Measurements from ENCODE around the gene RUVBL1.
A peak's percentile ranks its signal among the peaks of the same experiment; 100 is the strongest.
"Not testable (repeated sequence)": the region's sequence is repeated elsewhere in the genome, so short reads cannot be mapped to it uniquely, and the experiment has no call there.

The RUVBL1 gene

GRCh38 chr3:128123538-128124368, at the start of gene RUVBL1:
Gene RUVBL1, minus strand, starts transcription at chr3:128123812. Its CDS starts 88 bp downstream, at chr3:128123724.
- DNase-seq = peak; percentile 99

DNA sequence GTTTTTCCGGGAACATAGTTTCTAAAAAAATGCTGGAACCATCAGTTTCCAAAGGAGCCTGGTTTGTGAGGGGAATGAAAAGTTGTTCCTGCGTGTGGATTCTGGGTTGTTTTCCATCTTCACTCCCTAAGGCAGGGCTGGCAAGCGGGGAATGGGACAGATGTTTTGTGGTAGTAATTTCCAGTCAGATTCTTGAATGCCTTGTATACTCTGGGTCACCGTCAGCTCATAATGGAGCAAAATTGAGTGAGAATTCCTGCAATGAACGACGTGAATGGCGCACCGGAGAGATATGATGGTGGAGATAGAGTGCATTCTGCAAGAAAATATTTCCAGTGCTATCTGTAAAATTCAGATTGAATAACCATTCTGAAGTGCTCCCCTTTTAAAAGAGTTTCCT, 49.6 kb upstream of the RUVBL1 start:
- no peak for DNase-seq

DNA sequence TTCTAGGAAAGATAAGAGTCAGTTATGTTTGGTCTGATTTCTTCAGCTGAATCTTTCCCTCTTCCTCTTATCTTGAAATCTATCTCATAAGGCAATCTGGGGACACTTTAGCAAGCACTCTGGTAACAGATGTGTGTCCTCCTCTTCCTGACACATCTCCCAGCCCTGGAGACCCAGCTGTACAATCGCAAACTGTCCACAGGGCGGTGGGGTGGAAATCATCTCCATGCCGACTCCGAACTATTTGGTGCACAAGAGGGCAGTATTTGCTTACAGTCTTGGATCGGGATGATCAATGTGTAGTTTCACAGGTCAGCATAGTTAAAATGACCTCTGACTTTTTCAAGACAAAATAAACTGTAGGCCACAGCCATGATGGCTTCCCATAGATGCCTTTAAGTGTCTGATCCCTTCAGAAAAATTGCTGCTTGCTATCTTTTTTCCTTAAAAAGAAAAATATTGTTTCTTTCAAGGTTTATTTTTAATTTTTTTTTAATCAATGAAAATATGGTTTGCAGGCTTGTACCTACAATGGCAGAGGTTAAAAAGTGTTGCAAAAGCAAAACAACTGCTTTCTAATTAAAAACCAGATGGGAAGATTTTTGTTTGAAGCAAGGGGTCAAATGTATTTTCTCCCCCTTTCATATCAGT, 47.4 kb upstream of the RUVBL1 start:
- DNase-seq = peak; percentile 82

DNA sequence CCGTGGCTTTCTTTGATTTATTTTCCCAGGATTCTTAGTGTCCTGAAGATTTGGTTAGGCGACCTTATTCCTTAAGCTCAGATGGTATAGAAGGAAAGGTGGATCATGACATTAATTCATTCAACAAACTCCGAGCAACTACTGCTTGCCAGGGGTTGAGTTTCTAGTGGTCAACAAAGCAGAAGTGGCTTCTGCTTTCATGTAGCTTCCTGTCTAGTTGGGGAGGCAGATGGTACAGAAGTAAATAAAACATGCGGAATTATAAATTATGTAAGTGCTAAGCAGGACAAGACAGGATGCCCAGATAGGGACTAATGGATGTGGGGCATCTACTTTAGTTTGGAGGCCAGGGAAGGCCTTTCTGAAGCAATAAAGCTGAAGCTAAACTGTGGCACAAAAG, 45.2 kb upstream of the RUVBL1 start:
- DNase-seq = no peak

DNA sequence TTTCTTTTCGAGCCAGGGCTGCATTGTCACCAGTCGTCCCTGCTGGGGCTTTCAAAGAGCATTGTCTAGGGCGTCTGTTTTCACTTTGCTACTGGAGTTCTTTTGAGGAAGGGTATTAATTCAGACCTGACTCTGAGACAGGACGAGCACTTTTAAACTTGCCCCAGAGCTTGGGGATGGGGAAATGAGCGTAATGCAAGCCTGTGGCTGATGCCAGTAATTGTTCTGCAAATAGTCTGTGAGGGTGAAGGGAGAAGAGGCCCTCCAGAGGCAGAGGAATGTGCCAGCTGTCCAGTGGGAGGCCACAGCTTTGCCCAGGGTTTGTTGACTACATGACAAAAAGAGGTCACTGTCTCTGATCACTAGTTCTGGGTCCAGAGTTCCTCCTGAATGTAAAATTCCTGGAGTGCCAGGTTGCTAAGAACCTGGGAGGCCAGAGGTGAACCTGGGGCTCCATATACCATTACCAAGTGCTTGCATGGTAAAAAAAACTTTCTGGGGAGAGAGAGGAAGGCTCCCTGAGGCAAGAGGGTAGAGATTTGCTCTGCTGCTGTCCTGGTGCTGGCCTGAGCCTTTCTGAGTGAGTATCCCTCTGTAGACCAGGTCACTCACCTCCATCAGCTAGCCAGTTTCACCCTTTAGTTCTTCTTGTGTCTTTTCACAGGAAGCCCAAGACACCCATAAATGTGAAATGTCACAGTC, 44.5 kb upstream of the RUVBL1 start:
- peak; percentile 45 for DNase-seq

DNA sequence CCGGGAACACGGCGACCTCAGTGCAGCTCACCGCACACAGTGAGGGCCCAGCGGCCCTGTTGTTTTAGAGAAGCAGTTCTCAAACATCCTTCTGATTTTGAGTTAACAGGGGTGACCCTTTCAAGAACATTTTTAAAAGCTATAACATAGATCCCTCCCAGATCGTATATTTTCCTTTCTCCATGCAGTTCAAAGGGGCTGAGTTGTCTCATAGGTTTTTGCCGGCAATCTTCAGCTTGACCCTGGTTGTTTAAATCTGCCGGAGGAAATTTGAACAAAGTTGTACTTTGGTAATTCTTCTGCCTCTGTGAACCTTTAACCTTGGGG, 44.0 kb upstream of the RUVBL1 start:
- DNase-seq = no peak

DNA sequence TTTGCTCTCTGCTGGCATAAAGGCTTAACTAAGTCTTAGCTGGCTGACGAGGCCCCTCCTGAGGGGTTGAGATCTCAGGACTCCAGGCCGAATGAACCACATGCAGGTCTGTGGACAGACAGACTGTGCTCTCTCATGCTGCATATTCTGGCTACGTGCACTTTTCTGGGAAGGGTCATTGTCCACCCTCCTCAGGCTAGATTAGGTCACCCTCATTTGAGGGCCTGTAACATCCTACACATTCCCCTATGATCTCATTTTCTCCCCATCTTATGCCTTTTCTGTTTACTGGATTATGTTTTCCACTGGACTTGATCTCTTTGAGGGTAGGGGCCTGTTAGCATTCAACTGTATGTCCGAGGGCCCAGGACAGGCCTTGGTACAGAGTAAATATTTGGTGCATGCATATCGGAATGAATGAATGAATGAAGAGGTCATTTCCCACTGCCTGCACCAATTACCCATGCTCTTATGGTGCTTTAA, 43.4 kb upstream of the RUVBL1 start:
- no peak for DNase-seq

DNA sequence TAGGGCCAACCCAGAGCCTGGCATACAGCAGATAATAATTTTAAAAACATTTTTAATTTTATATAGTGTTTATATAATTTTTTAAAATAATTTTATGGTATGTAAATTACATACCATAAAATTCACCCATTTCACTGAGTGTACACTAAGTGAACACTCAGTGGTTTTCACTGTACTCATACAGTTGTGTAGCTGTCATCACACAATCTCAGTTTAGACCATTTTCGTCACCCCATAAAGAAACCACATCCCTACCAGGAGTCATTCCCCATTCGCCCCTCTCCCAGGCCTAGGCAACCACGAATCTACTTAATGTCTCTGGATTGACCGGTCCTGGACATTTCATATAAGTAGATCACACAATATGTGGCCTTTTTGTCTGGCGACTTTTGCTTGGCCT, 39.8 kb upstream of the RUVBL1 start:
- DNase-seq = no peak

DNA sequence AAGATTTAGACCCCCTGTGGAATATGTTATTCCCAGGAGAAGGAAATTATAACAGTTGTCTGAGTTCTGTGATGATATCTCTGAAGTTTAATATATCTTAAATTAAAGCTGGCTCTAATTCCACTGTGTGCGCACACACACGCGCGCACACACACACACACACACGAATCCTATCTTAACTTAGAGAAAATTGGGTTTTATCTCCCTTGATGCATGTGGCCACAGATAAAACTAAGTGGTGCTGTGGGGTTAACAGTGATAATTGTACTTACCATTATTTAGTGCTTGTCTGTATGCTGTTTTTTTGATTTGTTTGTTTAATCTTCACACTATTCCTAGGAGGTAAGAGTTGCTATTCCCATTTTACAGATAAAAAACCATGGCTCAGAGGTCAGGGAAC, 37.0 kb upstream of the RUVBL1 start:
- no peak for DNase-seq

DNA sequence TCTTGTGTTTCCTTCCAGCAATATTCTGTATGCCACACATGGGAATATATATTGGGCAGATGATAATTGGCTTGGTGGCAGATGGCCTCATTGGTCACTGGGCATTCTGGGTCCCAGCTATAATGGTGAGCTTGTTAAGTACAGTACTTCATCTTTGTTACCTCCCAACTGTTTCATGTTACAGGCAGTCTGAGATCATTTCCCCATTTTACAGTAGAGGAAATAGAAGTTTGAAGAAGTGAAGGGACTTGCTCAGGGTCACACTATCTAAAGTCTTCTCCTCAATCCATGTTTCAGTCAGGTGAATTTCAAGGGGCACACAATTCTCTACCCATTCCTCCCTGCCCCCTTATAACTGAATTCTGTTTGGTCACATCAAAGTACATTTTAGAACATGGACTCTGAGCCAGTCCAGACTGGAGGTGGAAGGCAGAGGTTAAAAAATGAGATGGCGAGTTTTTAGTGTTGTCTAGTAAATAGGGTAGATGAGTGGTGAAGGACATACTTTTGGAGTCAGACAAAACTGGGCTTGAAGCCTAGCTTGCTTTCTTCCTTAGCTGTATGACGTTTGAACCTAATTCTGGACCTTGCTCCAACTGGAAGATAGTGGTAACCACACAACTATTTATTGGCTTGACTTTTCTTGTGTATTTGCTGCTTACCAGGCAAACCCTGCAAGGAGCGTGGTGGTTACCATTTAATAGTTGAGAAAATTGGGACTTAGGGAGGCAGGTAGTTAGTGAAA, 32.2 kb upstream of the RUVBL1 start:
- no peak for DNase-seq

- not testable (repeated sequence) for DNase-seq
Measured at GRCh38 chr3:128154354-128154753, 30.7 kb upstream of the RUVBL1 start.

- peak; percentile 87 for DNase-seq
Measured at GRCh38 chr3:128153156-128154041, 29.8 kb upstream of the RUVBL1 start, which contains the start of gene EEFSEC. Gene EEFSEC, plus strand, starts transcription at chr3:128153481. Its CDS starts 27 bp downstream, at chr3:128153508.

GRCh38 chr3:128152419-128153155, 29.0 kb upstream of the RUVBL1 start:
- DNase-seq = no peak

DNA sequence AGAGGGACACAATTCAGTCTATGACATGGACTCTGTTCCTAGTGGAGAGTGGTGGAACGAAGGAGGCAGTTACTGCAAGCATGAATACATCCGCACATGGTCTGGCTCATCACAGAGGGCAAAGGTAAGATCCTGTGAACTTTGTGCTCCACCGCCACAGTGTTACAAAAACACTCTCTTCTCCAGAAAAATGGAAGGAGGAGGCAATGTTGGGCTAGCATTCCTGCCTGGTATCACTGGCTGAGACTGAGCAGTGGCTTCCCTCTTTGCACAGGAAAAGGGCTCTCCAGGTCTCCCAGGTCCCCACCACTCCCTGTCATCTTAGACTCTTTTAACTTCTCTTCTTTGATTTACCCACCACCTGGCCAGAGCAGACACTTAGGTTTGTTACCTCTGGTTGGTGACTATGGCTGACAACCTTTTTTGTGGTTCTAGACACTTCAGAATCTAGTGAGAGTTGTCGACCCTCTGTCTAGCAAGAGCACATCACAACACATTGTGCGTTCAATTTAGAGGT, 28.2 kb upstream of the RUVBL1 start:
- DNase-seq = no peak

DNA sequence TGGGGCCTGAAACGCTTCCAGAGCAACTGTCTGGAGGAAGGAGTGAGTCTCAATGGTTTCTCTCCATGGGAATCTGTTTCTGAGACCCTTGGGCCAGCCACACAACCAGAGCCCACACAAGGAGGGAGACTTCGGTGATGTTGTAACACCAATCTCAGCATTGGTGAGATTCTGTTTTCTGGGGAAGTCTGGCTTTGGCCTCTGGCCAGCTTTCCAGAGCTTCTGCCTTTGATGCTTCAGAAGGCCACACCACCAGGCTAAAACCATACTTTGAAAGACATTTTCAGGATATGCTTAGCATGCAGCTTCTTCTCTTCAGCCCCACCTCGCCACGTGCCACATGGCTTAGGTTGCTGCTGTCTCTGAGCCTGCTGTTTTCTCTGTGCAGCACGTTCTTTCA, 26.0 kb upstream of the RUVBL1 start:
- no peak for DNase-seq

DNA sequence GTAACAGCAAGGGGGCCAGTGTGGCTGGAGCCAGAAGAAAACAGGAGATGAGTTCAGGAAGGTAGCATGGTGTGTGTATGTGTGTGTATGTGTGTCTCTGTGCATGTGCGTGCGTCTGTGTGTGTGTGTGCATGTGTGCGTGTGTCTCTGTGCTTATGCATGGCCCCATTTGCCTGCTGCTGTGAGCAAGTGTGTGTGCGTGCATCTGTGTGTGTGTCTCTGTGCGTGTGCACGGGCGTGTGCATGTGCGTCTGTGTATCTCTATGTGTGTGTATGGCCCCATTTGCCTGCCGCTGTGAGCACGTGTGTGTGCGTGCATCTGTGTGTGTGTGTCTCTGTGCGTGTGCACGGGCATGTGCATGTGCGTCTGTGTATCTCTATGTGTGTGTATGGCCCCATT, 22.6 kb upstream of the RUVBL1 start:
- no peak for DNase-seq

GRCh38 chr3:128145279-128145678, 21.7 kb upstream of the RUVBL1 start:
- no peak for DNase-seq

- DNase-seq = no peak
Measured at GRCh38 chr3:128144512-128145187, 21.0 kb upstream of the RUVBL1 start.

- no peak for DNase-seq
Measured at GRCh38 chr3:128143496-128143895, 19.9 kb upstream of the RUVBL1 start.

DNA sequence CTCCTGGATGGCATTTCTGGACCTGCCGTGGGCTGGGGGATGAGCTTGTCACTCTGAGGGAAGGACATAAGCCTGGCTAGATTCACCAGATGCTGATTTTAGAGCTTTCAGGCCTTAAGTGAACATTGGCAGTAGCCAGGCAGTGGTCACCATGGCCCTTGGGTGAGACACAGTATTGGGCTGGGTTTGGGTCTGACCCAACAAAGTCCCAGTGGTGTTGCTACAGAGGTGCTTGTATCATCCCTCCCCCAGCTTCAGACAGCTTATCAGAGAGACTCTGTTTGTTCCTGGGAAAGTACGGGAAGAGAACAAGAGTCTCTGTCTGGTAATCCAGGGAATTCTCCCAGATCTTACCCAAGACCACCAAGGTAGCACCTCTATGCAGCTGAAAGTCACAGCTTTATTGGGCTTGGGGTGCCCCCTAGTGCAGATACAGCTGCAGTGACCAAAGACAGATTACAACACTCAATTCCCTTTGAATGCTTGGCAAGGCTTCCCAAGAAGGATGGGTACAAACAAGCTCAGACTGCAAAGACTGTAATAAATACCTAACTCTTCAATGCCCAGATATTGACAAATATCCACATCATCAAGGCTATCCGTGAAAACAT, 9.8 kb upstream of the RUVBL1 start:
- DNase-seq = no peak

All from right hindlimb (tissue), 1 donor.